ENCODE data around the gene UBR4. TPM values are rescaled to one million over a fixed set of nuclear protein-coding genes. Genes with fewer than 3 reads are reported as not detected.
A peak's percentile ranks its signal among the peaks of the same experiment; 100 is the strongest.

The UBR4 gene
- total and polyA plus RNA-seq, 2 of the 8 experiments (the other 6 are each of a cell fraction or from before 2014, with no cell fraction given) = 139 to 152 TPM

DNA sequence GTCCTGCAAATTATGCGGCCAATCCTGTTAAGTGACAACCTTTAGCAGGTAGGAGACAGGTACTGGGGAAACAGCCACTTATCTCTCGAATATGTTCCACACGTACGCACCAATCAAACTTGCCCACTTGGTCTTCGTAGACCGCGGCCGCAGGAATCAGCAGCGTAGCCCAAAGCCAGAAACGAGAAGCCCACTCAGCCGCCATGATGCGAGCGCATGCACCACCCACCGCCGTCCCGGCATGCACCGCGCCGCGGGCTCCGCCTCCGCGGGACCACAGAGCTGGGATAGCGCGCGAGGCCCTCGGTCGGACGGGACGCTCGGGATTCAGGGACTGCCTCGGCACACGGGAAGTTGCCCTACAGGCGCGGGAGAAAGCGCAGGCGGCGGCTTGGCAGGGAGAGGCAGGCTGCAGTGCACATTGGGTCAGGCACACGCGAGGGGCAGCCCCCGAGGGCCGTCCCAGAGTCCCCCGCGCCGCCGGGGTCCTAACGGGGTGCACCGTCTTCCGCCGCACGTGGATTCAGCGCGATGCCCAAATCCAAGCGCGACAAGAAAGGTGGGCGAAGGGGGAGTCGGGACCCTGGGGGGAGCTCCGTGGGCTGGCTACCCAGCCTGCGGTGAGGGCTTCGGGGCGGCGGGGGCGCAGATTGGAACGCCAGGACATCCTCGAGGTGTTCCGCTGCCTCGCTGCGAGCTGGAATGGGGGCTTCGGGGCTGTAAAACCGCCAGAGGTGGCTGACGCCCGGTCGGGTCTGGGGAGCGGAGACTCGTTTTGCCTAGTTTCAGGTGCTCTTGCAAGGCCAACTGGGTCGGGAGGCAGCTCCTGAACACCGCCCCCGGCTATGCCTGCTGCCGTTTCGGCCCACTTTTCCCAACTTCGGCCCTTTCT is 41.5 kb upstream of the UBR4 start, which contains the start of the genes EMC1 and MRTO4 (continued):
- TF ChIP-seq CEBPB (IDR thresholded peaks at IDR 0.05; ENCODE audit: low read depth, low read length) = no peak
- TF ChIP-seq YY1 (IDR thresholded peaks at IDR 0.05; ENCODE audit: low read depth, low read length) = peak; percentile 96
- TF ChIP-seq, protein P1, sequence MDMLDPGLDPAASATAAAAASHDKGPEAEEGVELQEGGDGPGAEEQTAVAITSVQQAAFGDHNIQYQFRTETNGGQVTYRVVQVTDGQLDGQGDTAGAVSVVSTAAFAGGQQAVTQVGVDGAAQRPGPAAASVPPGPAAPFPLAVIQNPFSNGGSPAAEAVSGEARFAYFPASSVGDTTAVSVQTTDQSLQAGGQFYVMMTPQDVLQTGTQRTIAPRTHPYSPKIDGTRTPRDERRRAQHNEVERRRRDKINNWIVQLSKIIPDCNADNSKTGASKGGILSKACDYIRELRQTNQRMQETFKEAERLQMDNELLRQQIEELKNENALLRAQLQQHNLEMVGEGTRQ (IDR thresholded peaks at IDR 0.05; ENCODE audit: low read length) = no peak
- TF ChIP-seq POLR2AphosphoS5 (IDR thresholded peaks at IDR 0.05; ENCODE audit: low read depth, low read length) = peak; percentile 97
- no peak for TF ChIP-seq KDM1A (IDR thresholded peaks at IDR 0.05; ENCODE audit: borderline replicate concordance, low read length)
- 0 out of 2 replicates have a peak, but pooled peaks have one; percentile 8 for TF ChIP-seq JUND (IDR thresholded peaks at IDR 0.05; ENCODE audit: low read length)
- no peak for TF ChIP-seq EGR1 (IDR thresholded peaks at IDR 0.05; ENCODE audit: borderline replicate concordance, low read depth, low read length)
- TF ChIP-seq, protein P2, sequence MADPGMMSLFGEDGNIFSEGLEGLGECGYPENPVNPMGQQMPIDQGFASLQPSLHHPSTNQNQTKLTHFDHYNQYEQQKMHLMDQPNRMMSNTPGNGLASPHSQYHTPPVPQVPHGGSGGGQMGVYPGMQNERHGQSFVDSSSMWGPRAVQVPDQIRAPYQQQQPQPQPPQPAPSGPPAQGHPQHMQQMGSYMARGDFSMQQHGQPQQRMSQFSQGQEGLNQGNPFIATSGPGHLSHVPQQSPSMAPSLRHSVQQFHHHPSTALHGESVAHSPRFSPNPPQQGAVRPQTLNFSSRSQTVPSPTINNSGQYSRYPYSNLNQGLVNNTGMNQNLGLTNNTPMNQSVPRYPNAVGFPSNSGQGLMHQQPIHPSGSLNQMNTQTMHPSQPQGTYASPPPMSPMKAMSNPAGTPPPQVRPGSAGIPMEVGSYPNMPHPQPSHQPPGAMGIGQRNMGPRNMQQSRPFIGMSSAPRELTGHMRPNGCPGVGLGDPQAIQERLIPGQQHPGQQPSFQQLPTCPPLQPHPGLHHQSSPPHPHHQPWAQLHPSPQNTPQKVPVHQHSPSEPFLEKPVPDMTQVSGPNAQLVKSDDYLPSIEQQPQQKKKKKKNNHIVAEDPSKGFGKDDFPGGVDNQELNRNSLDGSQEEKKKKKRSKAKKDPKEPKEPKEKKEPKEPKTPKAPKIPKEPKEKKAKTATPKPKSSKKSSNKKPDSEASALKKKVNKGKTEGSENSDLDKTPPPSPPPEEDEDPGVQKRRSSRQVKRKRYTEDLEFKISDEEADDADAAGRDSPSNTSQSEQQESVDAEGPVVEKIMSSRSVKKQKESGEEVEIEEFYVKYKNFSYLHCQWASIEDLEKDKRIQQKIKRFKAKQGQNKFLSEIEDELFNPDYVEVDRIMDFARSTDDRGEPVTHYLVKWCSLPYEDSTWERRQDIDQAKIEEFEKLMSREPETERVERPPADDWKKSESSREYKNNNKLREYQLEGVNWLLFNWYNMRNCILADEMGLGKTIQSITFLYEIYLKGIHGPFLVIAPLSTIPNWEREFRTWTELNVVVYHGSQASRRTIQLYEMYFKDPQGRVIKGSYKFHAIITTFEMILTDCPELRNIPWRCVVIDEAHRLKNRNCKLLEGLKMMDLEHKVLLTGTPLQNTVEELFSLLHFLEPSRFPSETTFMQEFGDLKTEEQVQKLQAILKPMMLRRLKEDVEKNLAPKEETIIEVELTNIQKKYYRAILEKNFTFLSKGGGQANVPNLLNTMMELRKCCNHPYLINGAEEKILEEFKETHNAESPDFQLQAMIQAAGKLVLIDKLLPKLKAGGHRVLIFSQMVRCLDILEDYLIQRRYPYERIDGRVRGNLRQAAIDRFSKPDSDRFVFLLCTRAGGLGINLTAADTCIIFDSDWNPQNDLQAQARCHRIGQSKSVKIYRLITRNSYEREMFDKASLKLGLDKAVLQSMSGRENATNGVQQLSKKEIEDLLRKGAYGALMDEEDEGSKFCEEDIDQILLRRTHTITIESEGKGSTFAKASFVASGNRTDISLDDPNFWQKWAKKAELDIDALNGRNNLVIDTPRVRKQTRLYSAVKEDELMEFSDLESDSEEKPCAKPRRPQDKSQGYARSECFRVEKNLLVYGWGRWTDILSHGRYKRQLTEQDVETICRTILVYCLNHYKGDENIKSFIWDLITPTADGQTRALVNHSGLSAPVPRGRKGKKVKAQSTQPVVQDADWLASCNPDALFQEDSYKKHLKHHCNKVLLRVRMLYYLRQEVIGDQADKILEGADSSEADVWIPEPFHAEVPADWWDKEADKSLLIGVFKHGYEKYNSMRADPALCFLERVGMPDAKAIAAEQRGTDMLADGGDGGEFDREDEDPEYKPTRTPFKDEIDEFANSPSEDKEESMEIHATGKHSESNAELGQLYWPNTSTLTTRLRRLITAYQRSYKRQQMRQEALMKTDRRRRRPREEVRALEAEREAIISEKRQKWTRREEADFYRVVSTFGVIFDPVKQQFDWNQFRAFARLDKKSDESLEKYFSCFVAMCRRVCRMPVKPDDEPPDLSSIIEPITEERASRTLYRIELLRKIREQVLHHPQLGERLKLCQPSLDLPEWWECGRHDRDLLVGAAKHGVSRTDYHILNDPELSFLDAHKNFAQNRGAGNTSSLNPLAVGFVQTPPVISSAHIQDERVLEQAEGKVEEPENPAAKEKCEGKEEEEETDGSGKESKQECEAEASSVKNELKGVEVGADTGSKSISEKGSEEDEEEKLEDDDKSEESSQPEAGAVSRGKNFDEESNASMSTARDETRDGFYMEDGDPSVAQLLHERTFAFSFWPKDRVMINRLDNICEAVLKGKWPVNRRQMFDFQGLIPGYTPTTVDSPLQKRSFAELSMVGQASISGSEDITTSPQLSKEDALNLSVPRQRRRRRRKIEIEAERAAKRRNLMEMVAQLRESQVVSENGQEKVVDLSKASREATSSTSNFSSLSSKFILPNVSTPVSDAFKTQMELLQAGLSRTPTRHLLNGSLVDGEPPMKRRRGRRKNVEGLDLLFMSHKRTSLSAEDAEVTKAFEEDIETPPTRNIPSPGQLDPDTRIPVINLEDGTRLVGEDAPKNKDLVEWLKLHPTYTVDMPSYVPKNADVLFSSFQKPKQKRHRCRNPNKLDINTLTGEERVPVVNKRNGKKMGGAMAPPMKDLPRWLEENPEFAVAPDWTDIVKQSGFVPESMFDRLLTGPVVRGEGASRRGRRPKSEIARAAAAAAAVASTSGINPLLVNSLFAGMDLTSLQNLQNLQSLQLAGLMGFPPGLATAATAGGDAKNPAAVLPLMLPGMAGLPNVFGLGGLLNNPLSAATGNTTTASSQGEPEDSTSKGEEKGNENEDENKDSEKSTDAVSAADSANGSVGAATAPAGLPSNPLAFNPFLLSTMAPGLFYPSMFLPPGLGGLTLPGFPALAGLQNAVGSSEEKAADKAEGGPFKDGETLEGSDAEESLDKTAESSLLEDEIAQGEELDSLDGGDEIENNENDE (IDR thresholded peaks at IDR 0.05; ENCODE audit: insufficient replicate concordance, low read length) = no peak
- peak; percentile 96 for TF ChIP-seq PHF8 (conservative IDR thresholded peaks at IDR 0.05; ENCODE audit: low read depth, low read length)
